Type B pancreatic cell (in vitro differentiated cells): ENCODE results near the gene SAMD14. TPM values are rescaled to one million over a fixed set of nuclear protein-coding genes. Genes with fewer than 3 reads are reported as not detected.

Source experiments
- DNase-seq: peaks from one replicate; pipeline ENCODE4 v3.0.0; 2021; ENCODE audit warnings: mixed read lengths; ENCODE audit not compliant: unreplicated experiment; ENCODE audit errors: extremely low spot score
- H3K27ac Mint-ChIP-seq: 2 replicates; pipeline ENCODE4 v1.8.0; 2021; ENCODE audit warnings: mild to moderate bottlenecking, mixed read lengths
- H3K27me3 Mint-ChIP-seq: 2 replicates; pipeline ENCODE4 v1.8.0; 2021; ENCODE audit warnings: mixed read lengths
- H3K36me3 Mint-ChIP-seq: 2 replicates; pipeline ENCODE4 v1.8.0; 2021; ENCODE audit warnings: mixed read lengths
- H3K4me1 Mint-ChIP-seq: one replicate; pipeline ENCODE4 v1.8.0; 2021; ENCODE audit warnings: mixed read lengths; ENCODE audit not compliant: unreplicated experiment
- H3K4me3 Mint-ChIP-seq: 2 replicates; pipeline ENCODE4 v1.8.0; 2021; ENCODE audit warnings: mild to moderate bottlenecking, mixed read lengths
- H3K9me3 Mint-ChIP-seq: 2 replicates; pipeline ENCODE4 v1.8.0; 2021; ENCODE audit warnings: mixed read lengths
- total RNA-seq: library from RNA; stranded (reverse); gene quantifications from 2 replicates; pipeline ENCODE4 v1.2.1, GENCODE V29; 2021; ENCODE audit warnings: low replicate concordance
- TF ChIP-seq, protein P1 (sequence below): fragments of 200-600 bp; sonication (generic); conservative IDR thresholded peaks from 2 replicates; pipeline ENCODE4 v1.5.0; 2021; ENCODE audit warnings: antibody characterized with exemption, mild to moderate bottlenecking

SAMD14 gene
- total RNA-seq, 1 donor from 2014 or later = 14.1 TPM

DNA sequence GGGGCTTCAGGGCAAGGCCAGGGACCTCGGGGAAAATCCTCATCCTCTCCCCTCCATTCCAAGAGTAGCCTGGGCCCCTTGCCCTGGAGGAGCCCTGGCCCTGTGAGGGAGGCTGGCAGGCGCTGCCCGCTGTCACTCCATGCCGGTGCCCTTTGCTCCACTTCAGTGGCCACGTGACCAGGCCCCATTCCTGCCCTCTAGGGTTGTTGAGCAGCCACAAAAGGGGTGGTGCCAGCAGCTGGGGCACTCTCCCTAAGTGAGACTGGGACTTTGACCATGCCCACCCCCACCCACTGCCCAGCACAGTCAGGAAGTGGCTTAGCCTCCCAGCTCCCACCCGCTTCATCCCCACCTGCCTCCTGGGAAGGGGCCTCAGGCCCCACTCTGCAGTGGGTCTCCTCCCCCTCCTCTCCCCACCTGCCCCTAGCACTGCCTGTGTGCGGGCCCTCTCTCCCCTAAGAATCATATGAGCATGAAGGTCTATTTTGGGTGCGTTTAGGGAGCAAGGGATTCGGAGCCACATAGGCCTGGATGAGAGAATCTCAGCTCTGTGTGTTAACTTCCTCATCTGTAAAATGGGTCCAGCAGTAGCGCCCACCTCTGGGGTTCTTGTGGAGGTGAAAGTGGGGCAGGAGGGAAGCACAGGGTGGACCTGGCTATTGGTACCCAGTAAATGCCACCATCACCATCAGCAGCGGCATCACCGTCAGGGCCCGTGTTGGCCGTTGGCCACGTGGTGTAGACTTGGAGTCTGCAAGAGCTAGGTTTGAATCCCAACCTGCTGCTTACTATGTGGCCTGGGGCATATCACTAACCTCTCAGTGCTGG is 27.6 kb downstream of the SAMD14 start:
- DNase-seq = no peak
- Mint-ChIP-seq H3K4me3 (peak overlapping the region; percentile 44), H3K4me1 (peaks cover 23% of the 10 kb centered on the region), H3K27ac (no peak overlapping the region), H3K9me3 (no peaks in the 10 kb centered on the region), H3K27me3 (no peaks in the 10 kb centered on the region), H3K36me3 (peaks cover 7% of the 10 kb centered on the region)
- TF ChIP-seq, protein P1, sequence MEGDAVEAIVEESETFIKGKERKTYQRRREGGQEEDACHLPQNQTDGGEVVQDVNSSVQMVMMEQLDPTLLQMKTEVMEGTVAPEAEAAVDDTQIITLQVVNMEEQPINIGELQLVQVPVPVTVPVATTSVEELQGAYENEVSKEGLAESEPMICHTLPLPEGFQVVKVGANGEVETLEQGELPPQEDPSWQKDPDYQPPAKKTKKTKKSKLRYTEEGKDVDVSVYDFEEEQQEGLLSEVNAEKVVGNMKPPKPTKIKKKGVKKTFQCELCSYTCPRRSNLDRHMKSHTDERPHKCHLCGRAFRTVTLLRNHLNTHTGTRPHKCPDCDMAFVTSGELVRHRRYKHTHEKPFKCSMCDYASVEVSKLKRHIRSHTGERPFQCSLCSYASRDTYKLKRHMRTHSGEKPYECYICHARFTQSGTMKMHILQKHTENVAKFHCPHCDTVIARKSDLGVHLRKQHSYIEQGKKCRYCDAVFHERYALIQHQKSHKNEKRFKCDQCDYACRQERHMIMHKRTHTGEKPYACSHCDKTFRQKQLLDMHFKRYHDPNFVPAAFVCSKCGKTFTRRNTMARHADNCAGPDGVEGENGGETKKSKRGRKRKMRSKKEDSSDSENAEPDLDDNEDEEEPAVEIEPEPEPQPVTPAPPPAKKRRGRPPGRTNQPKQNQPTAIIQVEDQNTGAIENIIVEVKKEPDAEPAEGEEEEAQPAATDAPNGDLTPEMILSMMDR = no peak

DNA sequence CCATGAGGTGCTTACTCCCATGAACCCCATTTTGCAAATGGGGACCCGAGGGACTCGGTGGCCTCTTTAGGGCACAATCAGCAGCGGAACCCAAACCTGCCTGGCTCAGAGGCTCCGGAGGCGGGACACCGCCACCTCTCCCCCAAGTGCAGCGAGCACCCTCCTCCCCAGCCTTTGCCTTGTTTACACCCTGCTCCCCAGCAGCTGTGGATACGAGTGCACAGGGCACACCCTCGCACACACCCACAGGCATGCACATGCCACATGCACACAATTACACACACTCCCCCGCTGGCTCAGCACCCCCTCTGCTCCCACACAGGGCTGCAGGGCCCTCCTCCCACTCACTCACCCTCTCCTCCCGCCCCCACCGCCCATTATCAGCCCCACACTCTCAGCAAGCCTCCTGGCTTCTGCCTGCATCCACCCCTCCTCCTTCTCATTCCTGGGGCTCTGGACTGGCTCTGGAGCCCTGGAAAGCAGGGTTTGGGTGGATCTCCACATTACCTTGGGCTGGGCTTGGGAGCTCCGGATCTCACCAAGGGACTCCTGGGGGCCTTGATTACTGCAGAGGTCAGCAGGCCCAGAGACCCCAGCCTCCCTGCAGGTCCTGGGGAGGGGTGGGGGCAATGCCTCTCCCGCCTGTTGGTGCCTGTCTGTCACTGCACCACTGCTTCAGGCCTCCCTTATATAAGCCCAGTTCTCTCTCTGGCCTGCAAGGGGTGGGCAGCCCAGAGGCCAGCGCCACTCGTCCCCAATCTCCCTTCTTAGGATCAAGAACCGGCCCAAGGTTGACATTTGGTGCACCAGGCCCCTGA is 28.4 kb downstream of the SAMD14 start:
- Mint-ChIP-seq H3K9me3 (no peaks in the 10 kb centered on the region), H3K4me1 (peaks cover 23% of the 10 kb centered on the region), H3K27me3 (no peaks in the 10 kb centered on the region), H3K36me3 (peaks cover 7% of the 10 kb centered on the region), H3K4me3 (peak overlapping the region; percentile 44), H3K27ac (peak overlapping the region; percentile 64)
- no peak for DNase-seq
- TF ChIP-seq, protein P1 = peak; percentile 31

DNA sequence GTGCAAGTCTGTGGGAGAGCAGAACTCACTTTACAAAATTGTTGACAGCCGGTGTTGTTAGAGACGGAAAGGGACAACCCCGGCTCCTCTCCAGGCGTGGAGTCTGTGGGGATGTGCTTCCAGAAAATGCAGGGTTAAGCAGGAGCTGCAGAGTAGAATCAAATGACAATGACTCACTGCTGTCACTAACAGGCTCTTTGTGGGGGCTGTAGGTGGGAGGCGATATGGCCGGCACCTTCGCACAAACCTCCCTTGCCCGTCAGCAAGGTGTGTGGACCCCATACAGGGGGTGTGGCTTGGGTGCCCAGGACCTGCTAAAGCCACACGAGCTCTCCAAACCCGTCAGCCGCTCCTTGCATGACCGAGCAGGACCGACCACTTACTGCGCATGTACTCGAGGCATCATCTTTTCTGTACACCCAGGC is 29.0 kb downstream of the SAMD14 start:
- TF ChIP-seq, protein P1 = no peak
- H3K27me3 Mint-ChIP-seq = no peaks in the 10 kb centered on the region
- DNase-seq = no peak
- H3K27ac Mint-ChIP-seq = peak overlapping the region; percentile 64
- no peaks in the 10 kb centered on the region for H3K9me3 Mint-ChIP-seq
- H3K36me3 Mint-ChIP-seq = peaks cover 3% of the 10 kb centered on the region
- H3K4me1 Mint-ChIP-seq = peaks cover 23% of the 10 kb centered on the region
- H3K4me3 Mint-ChIP-seq = peak overlapping the region; percentile 2

DNA sequence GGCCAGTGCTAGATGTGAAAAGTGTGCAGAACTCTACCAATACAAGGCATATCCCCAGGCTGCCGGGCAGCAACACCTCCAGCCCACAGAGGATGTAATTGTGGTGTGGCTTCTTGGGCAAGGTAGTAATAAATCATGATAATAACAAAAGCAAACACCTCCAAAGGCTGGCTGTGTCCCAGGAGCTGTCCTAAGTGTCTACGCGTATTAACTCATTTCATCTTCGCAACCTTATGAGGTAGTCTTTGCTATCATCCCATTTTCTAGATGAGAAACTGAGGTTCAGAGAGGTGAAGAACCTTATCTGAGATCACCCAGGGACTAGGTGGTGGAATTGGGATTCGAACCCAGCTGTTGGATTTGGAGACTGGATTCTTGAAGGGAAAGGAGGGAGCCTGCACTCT is 29.5 kb downstream of the SAMD14 start:
- H3K9me3 Mint-ChIP-seq = no peaks in the 10 kb centered on the region
- peaks cover 27% of the 10 kb centered on the region for H3K4me1 Mint-ChIP-seq
- TF ChIP-seq, protein P1 = no peak
- no peaks in the 10 kb centered on the region for H3K27me3 Mint-ChIP-seq
- H3K27ac Mint-ChIP-seq = peak overlapping the region; percentile 47
- no peak for DNase-seq
- no peak overlapping the region for H3K4me3 Mint-ChIP-seq
- H3K36me3 Mint-ChIP-seq = peaks cover 3% of the 10 kb centered on the region

DNA sequence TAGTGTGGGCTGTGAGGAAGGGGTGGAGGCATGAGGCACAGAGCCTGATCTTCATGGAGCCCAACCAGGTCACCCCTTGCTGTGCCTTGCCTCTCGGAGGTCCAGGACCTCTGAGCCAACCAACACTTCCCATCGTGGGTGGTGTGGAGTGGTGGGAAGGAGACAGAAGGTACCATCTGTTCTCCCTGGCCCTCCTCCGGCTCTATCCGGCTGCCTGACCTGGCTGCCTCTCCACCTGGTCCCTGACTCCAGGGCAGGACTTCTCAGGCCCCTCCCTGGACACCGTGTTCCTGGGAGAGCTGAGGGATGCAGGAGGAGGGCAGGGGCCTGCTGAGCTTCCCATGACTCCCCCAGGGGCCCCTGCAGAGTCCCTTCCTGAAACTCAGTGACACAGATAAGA is 31.0 kb downstream of the SAMD14 start:
- DNase-seq = no peak
- Mint-ChIP-seq H3K36me3 (no peaks in the 10 kb centered on the region), H3K4me1 (peaks cover 32% of the 10 kb centered on the region), H3K9me3 (no peaks in the 10 kb centered on the region), H3K27ac (no peak overlapping the region), H3K27me3 (no peaks in the 10 kb centered on the region), H3K4me3 (no peak overlapping the region)
- TF ChIP-seq, protein P1 = no peak
